ENCODE measurements around the gene KLHL3. TPM values are rescaled to one million over a fixed set of nuclear protein-coding genes. Genes with fewer than 3 reads are reported as not detected.

KLHL3 gene
- polyA plus RNA-seq, 3 donors = 13.7 to 27.5 (median 17.6) TPM

GRCh38 chr5:137752905-137753690 is 17.2 kb upstream of the KLHL3 start:
- DNase-seq (ENCODE audit: extremely low read depth in 1 of 11, low read depth in 9 of 11, low spot score in 4 of 11) = peak in 1 of 11 donors; percentile 44

- DNase-seq (ENCODE audit: extremely low read depth in 1 of 11, low read depth in 9 of 11, low spot score in 4 of 11) = peak in 6 of 11 donors; percentile 45 to 77 (median 52)
Observed at GRCh38 chr5:137751869-137752491, 16.1 kb upstream of the KLHL3 start.

DNA sequence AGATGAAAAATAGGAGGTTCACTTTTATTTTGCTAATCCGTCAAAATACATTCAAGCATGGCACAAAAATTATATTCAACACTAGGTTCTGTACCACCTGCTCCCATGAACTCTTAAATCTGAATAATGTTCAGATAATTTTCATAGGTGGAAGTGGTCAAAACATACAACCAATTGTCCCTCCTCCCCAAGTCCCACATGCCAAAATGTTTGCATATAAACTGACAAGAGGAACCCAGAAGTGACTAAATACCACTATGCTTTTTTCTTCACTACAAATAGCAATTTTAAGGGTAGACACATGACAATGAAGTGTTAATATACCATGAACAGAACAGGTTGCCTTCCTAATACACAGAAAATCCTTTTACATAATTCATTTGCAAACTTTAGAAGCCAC is 14.5 kb upstream of the KLHL3 start:
- DNase-seq (ENCODE audit: extremely low read depth in 1 of 11, low read depth in 9 of 11, low spot score in 4 of 11) = no peak

- DNase-seq (ENCODE audit: extremely low read depth in 1 of 11, low read depth in 9 of 11, low spot score in 4 of 11) = no peak
Observed at GRCh38 chr5:137747848-137748247, 12.0 kb upstream of the KLHL3 start.

DNA sequence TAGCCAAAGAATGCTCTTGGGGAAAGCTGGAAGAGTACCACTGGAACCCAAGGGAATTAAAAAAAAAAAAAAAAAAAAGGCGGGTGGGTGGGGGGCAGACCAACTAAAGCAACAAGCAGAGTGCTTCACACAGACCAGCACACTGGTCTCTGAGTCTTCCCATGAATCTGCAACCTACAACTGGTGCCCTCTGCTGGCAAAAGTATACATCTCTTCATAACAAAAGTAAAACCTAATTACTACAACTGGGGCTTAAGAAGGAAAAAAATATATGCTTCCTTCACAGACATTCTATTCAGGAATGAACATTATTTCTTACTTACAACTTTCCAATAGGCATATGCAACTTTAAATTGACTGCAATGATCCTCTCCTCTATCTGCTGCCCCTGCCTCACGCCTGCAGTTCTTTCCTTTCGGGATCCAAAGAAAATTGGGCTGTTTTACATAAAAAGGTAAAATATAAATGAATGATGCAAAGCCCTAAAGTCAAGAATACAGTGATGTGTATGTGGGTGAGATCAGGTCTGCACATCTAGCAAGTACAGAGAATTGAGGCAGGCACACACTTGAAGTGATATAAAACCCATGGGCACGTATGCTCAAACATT is 7.2 kb upstream of the KLHL3 start:
- peak in 6 of 11 donors; percentile 50 to 85 (median 66) for DNase-seq (ENCODE audit: extremely low read depth in 1 of 11, low read depth in 9 of 11, low spot score in 4 of 11)

DNA sequence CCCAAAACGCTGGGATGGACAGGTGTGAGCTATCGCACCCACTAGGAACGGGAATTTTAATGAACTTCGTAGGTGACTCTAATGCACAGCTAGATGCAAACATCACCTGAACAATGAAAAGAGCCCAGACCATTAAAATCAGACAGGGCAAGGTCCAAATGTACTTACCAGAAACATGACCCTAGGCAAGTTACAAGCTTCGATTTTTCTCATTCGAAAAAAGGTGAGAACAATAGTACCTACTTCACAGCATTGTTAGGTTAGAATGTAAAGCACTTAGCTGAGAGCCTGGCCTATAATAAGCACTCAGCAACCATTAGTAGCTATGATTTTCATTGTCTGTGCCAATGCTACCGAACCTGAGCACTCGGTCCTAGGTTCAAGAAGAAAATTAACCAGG is 5.8 kb upstream of the KLHL3 start:
- no peak for DNase-seq (ENCODE audit: extremely low read depth in 1 of 11, low read depth in 9 of 11, low spot score in 4 of 11)

DNA sequence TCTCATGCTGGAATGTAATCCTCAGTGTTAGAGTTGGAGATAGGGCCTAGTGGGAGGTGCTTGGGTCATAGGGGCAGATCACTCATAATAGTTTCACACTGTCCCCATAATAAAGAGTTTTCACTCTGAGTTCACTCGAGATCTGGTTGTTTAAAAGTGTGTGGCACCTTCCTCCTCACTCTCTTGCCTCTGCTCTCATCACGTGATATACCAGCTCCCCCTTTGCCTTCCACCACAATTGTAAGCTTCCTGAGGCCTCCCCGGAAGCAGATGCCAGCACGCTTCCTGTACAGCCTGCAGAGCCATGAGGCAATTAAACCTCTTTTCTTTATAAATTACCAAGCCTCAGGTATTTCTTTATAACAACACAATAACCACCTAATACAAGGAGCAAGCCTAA is 3.8 kb upstream of the KLHL3 start:
- no peak for DNase-seq (ENCODE audit: extremely low read depth in 1 of 11, low read depth in 9 of 11, low spot score in 4 of 11)

DNA sequence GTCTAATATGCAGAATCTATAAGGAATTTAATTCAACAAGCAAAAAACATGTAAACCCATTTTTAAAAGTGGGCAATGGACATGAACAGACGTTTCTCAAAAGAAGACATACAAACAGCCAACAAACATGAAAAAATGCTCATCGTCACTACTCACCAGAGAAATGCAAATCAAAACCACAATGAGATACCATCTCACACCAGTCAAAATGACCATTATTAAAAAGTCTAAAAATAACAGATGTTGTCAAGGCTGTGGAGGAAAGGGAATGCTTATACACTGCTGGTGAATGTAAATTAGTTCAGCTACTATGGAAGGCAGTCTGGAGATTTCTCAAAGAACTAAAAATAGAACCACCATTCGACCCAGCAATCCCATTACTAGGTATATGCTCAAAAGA is 3.1 kb upstream of the KLHL3 start:
- DNase-seq (ENCODE audit: extremely low read depth in 1 of 11, low read depth in 9 of 11, low spot score in 4 of 11) = no peak

DNA sequence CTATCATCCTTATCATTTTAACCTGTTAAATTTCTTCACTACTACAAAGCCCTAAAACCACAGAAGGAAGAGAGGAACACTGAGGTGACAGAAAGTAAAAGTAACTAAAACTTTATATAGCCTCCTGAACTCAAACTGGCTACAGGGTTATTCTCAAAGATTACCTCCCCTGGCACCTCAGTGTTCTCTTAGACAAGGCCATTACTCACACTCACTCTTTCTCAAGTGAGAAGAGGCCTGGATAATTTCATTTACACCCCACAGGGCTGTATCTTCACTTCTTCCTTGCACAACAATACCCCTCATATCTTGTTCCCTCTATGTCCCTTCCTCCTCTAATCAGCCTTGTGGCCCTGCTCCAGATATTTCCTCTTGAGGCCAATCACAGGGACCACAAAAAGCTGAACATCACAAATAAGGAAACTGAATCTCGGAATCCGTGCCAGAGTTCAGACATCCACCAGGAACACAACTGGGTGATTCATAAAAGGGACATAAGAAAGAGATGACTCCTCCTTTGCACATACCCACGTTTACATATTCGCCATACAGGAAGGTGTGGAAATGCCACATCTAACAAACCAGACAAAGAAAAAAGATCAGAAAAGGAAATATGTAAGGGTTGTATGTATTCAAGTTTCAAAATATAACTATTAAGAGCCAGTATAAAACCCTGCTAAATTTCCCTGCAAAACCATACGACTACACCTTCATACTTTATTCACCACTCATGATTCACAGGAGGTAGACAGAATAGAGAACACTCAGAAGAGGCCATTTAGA is 1.7 kb upstream of the KLHL3 start:
- no peak for DNase-seq (ENCODE audit: extremely low read depth in 1 of 11, low read depth in 9 of 11, low spot score in 4 of 11)

DNA sequence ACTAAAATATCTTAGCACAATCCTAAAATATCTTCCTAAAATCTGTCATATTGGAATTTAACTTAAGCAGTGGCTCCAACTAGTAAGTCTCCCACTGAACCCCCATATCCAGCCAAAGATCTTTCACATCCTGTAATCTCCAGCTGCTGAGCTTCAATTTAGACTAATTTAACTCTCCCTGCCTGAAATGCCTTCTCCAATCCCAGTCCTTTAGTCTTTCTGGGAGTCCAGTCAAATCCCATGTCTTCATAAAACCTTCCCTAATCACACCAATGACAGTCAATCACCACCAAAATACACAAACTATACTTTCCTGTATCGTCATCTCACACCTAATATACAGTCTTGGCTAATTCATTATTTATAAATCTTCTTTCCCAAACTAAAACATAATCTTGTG is 607 bp upstream of the KLHL3 start:
- DNase-seq (ENCODE audit: extremely low read depth in 1 of 11, low read depth in 9 of 11, low spot score in 4 of 11) = no peak

DNA sequence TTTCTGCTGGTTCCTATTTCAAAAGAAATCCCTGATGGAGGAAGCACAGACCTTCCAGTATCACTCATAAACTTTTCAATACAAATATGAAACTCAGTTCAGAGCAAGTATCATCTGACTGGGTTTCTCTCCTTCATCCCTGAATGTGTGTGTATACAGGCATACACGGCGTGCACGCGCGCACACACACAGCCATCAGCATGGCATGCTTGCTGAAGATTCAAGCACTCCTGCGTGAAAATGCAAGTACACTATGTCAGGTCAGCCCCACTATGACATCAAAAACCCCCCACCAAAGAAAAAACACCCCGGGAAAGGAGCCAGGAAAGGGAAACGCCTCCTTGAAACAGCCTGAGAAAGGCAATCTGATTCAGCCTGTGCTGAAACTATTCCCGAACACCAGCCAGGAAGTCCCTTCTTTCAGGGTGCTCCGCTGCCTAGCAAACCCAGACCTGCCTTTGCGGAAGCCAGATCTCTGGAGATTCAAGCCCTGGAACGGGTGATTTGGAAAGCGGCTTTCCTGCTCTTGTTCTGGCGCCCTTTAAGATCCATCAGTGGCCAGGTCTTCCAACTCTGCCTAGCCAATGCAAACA is 831 bp downstream of the KLHL3 start:
- no peak for DNase-seq (ENCODE audit: extremely low read depth in 1 of 11, low read depth in 9 of 11, low spot score in 4 of 11)

- no peak for DNase-seq (ENCODE audit: extremely low read depth in 1 of 11, low read depth in 9 of 11, low spot score in 4 of 11)
Observed at GRCh38 chr5:137734331-137734730, 1.6 kb downstream of the KLHL3 start.

DNA sequence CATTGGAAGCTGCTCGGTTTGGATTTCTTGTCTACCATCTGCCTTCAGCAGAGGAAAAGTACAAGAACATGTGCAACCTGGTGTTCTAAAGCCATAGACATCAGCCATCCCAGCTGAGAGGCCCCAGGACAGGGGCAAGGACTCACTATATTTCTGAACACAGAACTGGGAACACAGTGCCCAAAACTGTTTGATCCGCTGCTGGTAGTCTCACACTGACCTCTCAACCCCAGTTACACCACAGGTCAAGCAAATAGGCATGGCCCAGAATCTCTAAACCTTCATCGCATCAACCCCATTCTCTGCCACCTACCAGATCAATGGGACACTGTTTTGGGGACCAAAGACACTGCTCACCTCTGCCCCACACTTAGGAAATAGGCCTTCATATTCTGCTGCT is 2.0 kb downstream of the KLHL3 start:
- no peak for DNase-seq (ENCODE audit: extremely low read depth in 1 of 11, low read depth in 9 of 11, low spot score in 4 of 11)

- no peak for DNase-seq (ENCODE audit: extremely low read depth in 1 of 11, low read depth in 9 of 11, low spot score in 4 of 11)
Observed at GRCh38 chr5:137733006-137733405, 2.9 kb downstream of the KLHL3 start.

- no peak for DNase-seq (ENCODE audit: extremely low read depth in 1 of 11, low read depth in 9 of 11, low spot score in 4 of 11)
Observed at GRCh38 chr5:137731176-137731575, 4.7 kb downstream of the KLHL3 start.

- DNase-seq (ENCODE audit: extremely low read depth in 1 of 11, low read depth in 9 of 11, low spot score in 4 of 11) = no peak
Observed at GRCh38 chr5:137730336-137730735, 5.6 kb downstream of the KLHL3 start.

DNA sequence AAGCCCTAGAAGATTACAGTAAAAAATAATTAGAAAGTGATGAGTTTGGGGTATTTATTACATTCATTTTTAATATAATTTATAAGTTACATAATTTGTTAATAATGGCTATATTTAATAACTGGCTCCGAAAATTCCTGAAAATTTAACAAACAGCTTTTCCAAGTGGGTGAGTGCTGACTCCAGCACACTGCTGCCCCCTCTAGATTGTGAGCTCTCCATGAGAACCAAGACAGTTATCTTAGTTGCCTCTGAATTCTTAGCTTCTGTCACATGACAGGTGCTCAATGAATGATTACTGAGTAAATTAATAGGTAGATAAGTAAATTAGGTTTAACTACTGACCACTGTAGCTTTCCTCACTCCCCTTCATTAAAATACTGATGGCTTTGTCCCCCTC is 7.8 kb downstream of the KLHL3 start:
- no peak for DNase-seq (ENCODE audit: extremely low read depth in 1 of 11, low read depth in 9 of 11, low spot score in 4 of 11)

GRCh38 chr5:137727623-137728022 is 8.3 kb downstream of the KLHL3 start:
- DNase-seq (ENCODE audit: extremely low read depth in 1 of 11, low read depth in 9 of 11, low spot score in 4 of 11) = no peak

GRCh38 chr5:137724251-137724650 is 11.6 kb downstream of the KLHL3 start:
- no peak for DNase-seq (ENCODE audit: extremely low read depth in 1 of 11, low read depth in 9 of 11, low spot score in 4 of 11)
